Stimulated activated CD4-positive, alpha-beta T cell treated with anti-CD3 and anti-CD28 coated beads, TNF-alpha, amount 100 ng/mL, for 24 hours (primary cell): ENCODE results near the gene GBP4.
A peak's percentile ranks its signal among the peaks of the same experiment; 100 is the strongest.
"Not testable (repeated sequence)": the region's sequence is repeated elsewhere in the genome, so short reads cannot be mapped to it uniquely, and the experiment has no call there.

Experiments
- DNase-seq, 3 experiments: peaks; one replicate each; pipeline ENCODE4 v3.0.0-alpha.2; 2020; ENCODE audit warnings: low read depth in 3 of 3

The GBP4 gene, protein sequence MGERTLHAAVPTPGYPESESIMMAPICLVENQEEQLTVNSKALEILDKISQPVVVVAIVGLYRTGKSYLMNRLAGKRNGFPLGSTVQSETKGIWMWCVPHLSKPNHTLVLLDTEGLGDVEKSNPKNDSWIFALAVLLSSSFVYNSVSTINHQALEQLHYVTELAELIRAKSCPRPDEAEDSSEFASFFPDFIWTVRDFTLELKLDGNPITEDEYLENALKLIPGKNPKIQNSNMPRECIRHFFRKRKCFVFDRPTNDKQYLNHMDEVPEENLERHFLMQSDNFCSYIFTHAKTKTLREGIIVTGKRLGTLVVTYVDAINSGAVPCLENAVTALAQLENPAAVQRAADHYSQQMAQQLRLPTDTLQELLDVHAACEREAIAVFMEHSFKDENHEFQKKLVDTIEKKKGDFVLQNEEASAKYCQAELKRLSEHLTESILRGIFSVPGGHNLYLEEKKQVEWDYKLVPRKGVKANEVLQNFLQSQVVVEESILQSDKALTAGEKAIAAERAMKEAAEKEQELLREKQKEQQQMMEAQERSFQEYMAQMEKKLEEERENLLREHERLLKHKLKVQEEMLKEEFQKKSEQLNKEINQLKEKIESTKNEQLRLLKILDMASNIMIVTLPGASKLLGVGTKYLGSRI

GRCh38 chr1:89198491-89199072 lies at the start of gene GBP4:
TSS of gene GBP4 (minus strand) at chr1:89198942. CDS start at chr1:89198834, 108 bp downstream.
- DNase-seq: peak in 2 of 3 experiments; percentile 19 to 47

DNA sequence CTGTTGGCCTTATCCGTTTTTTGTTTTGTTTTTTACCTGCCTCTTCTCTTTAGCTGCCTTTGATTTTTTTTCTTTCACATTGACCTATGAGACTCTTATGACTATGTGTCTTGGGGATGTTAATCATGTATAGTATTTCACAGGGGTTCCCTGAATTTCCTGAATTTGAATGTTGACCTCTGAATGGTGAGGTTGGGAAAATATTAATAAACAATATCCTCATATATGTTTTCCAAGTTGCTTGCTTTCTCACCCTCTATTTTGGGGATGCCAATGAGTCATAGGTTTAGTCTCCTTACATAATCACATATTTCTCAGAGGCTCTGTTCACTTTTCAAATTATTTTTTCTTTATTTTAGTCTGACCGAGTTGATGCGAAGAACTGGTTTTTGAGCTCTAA lies 44.3 kb upstream of the GBP4 start:
- DNase-seq: no peak

GRCh38 chr1:89221341-89221740 lies 22.6 kb upstream of the GBP4 start:
- no peak for DNase-seq

- not testable (repeated sequence) for DNase-seq
These were observed 21.1 kb upstream of the GBP4 start for GRCh38 chr1:89219851-89220250.

- DNase-seq: not testable (repeated sequence)
These were observed 20.2 kb upstream of the GBP4 start for GRCh38 chr1:89218941-89219340.

DNA sequence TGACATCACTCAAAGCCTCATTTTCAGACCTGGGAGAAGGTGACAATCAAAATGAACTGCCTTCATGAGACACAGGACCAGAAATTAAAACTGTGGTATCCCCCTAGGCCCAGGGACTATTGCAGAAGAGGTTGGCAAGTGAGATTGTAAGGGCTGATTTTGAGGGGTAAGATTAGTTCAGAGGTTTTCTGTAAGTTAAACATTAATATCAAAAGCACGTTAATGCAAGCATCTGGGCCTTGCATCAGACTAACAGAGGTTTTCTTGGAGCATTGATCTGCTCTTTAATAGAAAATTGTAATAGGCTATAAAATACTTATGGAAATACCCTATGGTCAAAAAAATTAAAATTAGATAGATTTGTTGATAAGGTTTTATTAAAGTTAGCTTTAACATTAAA lies 14.6 kb upstream of the GBP4 start:
- DNase-seq: no peak

DNA sequence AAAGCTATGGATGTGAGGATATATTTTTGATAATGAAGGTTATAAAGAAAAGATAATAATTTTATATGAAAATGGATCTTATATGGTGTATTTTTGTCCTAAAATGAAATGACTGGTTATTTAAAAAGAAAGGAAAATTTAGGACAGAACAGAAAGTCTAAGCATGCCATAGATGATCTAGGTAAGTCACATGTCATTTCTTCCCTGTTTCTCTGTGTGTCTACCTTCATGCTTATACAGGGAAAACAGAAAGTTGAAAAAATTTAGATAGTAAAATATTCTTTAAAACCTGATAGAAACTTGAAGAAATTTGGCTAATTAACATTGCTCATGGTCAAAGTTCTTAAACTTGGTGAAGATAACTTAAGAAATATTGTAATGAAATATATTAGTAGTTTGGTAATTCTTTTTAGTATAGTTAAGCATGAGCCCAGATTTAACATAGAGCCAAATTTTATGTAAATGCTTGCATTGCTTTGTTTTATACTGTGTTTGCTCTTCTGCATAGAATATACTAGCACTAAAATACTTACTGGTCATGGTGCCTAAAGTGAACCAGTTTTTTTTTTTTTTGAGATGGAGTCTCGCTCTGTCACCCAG lies 12.4 kb upstream of the GBP4 start:
- no peak for DNase-seq

DNA sequence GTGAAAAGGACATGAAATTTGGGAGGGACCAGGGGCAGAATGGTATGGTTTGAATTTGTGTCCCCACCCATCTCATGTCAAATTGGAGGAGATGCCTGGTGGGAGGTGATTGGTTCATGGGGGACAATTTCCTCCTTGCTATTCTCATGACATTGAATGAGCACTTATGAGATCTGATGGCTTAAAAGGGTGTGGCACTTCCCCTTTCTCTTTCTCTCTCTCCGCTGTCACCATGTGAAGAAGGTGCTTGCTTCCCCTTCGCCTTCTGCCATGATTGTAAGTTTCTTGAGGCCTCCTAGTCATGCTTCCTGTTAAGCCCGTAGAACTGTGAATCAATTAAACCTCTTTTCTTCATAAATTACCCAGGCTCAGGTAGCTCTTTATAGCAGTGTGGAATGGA lies 7.6 kb upstream of the GBP4 start:
- no peak for DNase-seq

GRCh38 chr1:89203166-89203565 lies 4.4 kb upstream of the GBP4 start:
- no peak for DNase-seq

DNA sequence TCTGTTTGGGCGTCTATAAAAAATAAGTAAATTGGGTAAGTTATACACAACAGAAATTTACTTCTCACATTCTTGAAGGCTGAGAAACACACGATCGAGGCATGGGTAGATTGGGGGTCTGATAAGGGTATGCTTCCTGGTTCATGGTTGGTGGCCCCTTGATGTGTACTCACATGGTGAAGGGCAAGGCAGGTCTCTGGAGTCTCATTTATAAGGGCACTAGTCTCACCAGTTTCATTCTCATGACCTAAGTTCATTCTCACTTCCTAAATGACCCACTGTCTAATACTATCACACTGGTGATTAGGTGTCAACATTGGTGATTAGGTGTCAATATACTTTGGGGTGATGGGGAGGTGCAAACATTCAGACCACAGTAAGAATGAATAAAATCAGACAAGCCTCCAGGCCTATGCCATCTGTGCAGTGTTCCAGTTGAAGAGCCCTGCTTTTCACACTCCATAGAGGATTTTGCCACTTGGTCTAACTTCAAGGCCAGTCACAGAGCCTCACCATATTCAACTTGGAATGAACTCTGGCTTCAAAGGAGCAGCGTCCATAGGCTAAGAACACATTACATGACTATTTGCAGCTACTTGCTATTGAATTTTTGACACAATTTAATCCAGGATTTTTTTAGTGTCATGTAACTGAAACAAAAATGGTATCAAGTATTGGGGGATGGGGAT lies 2.5 kb upstream of the GBP4 start:
- DNase-seq: no peak

DNA sequence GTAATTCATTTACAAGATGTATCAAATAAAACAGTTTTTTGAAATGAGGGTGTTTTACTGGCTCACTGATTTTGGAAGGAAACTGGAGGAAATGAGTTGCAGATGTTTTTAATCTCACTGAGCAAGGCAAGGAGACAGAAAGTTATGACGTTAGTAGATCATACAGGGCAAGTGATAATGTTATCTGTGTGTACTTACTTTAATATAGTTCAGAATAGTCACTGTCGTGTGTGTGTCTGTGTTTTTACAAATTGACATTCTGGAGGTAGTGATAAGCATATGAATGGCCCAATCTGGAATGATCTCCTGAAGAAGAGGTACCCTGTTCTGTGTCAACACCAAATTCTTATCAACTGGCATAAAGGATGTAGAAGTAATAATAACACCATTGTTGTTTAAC lies 1.9 kb upstream of the GBP4 start:
- DNase-seq: no peak

DNA sequence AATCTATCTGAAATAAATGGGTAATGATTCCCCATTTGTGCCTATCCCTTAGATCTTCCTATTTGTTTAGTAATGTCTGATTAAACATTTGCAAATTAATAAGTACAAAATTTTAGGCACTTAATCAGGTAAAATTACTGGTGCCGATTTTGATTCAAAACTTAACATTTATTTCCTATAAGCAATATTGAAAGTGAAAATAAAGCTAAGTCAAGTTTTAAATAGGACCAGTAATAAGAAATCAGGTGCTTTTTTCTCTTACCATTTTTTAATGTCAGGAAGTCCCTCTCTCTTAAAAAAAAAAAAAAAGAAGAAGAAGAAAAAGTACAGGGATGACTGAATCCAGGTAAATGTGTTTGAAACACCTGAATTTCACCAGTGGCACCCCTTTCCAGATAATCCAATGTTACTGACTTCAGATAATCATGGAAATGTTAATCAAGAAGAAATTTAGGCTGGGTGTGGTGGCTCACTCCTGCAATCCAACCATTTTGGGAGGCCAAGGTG lies 836 bp upstream of the GBP4 start:
- no peak for DNase-seq

- DNase-seq: no peak
These were observed 661 bp downstream of the GBP4 start for GRCh38 chr1:89198081-89198480.

GRCh38 chr1:89195476-89195875 lies 3.3 kb downstream of the GBP4 start:
- DNase-seq: no peak

GRCh38 chr1:89191314-89191713 lies 7.4 kb downstream of the GBP4 start:
- DNase-seq: no peak

GRCh38 chr1:89190017-89190416 lies 8.7 kb downstream of the GBP4 start:
- no peak for DNase-seq

- DNase-seq: no peak
These were observed 19.4 kb downstream of the GBP4 start for GRCh38 chr1:89179343-89179742.

- DNase-seq: no peak
These were observed 21.8 kb downstream of the GBP4 start for GRCh38 chr1:89176971-89177370.

DNA sequence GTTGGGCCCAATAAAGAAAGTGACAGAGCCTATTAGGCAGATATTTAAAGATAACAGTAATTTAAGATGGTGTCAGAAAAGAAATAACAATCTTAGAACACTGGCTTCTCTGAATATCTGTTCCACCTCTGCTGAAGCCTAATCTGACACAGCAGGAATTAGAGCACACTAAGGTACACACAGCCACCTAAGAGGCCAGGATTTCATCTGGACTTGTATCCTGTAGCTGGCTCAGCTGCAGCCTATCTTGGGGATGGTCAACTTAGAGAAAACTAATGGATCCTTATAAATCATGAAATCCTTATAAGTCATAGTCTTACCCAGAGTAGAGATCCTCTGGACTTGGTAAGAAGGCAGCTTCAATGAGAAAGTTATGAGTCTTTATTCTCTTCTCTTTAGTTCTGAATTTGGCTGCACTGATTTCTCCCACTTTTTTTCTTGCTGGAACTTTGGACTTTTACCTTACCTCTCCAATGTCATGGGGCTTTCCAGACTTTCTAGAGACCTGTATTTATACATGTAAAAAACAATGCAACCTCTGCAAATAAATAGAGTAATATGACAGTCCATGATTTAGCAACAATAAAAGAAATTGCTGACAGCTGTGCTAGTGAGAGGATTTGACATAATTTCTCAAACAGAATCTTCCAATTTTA lies 23.0 kb downstream of the GBP4 start, which contains the start of gene GBP7:
Gene GBP7, minus strand, starts transcription at position 403 of the 656 bp plus-strand sequence. CDS start 4,068 bp downstream, outside the sequence.
- no peak for DNase-seq

DNA sequence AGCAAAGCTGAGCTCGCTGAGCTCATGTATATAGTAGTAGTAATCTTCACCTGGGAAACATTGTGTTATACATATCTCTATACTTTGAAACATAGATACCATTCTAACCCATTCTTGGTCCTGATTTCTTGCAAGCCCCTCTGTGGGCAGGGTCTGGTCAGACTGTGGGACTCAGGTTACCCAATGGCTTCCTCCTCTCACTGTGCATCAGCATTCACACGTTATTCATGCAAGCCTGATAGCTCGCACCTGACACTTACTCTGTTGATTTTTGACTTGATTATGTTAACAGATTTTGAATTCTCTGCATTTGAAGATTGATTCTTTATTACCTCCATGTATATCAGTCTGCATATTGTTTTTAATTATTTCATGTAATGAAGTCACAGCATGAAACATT lies 24.3 kb downstream of the GBP4 start:
- DNase-seq: no peak
